GM18499 (cell line): ENCODE results near the gene CABP7.

Experiments
- ATAC-seq: cut with Tn5 transposase; IDR thresholded peaks from one replicate; pipeline ENCODE4 v1.9.1; 2021; ENCODE audit warnings: moderate number of reproducible peaks; ENCODE audit not compliant: insufficient read depth, unreplicated experiment

Gene CABP7

GRCh38 chr22:29766632-29767170 is 46.9 kb downstream of the CABP7 start, which contains the start of gene ZMAT5:
TSS of gene ZMAT5 (minus strand) at chr22:29767007. CDS start at chr22:29748544, 18,463 bp downstream.
- no peak for ATAC-seq

- no peak for ATAC-seq
Observed at GRCh38 chr22:29767171-29768051, 47.6 kb downstream of the CABP7 start, which contains the start of gene UQCR10. TSS of gene UQCR10 (plus strand) at chr22:29767369. CDS start at chr22:29767399, 30 bp downstream.

- no peak for ATAC-seq
Observed at GRCh38 chr22:29768052-29768693, 48.4 kb downstream of the CABP7 start.

GRCh38 chr22:29769723-29770321 is 50.0 kb downstream of the CABP7 start:
- ATAC-seq, result no peak

- no peak for ATAC-seq
Observed at GRCh38 chr22:29772170-29772641, 52.4 kb downstream of the CABP7 start.

GRCh38 chr22:29773233-29773632 is 53.4 kb downstream of the CABP7 start:
- ATAC-seq, result no peak

- ATAC-seq, result no peak
Observed at GRCh38 chr22:29780220-29780619, 60.4 kb downstream of the CABP7 start.

GRCh38 chr22:29780748-29781676 is 61.2 kb downstream of the CABP7 start:
- no peak for ATAC-seq
